Measurements from ENCODE around the gene SLC25A13. TPM values are rescaled to one million over a fixed set of nuclear protein-coding genes. Genes with fewer than 3 reads are reported as not detected.

SLC25A13 gene
- total RNA-seq, 1 donor from 2014 or later = 21.9 TPM

GRCh38 chr7:96253964-96254363, 67.9 kb downstream of the SLC25A13 start:
- H3K4me1 ChIP-seq (ENCODE audit: control insufficient read depth in 3 of 3, insufficient read depth in 3 of 3, low read length in 3 of 3) = peaks cover 3 to 11% (median 7%) of the 10 kb centered on the region in 3 donors
- H3K27me3 ChIP-seq (ENCODE audit: control insufficient read depth in 3 of 3, insufficient read depth in 3 of 3, low read length in 3 of 3) = no peaks in the 10 kb centered on the region
- H3K4me3 ChIP-seq (ENCODE audit: low read length in 3 of 3) = no peak overlapping the region
- no peak overlapping the region for H3K9ac ChIP-seq (ENCODE audit: low read depth in 1 of 3, low read length in 3 of 3)
- no peaks in the 10 kb centered on the region for H3K9me3 ChIP-seq (ENCODE audit: control insufficient read depth in 3 of 3, low read length in 3 of 3)
- no peak overlapping the region for H3K27ac ChIP-seq (ENCODE audit: low read depth, low read length)
- H3K36me3 ChIP-seq (ENCODE audit: control insufficient read depth in 3 of 3, insufficient read depth in 3 of 3, low read length in 3 of 3) = no peaks in the 10 kb centered on the region

- Histone ChIP-seq H3K9ac (ENCODE audit: low read depth in 1 of 3, low read length in 3 of 3) (no peak overlapping the region), H3K36me3 (ENCODE audit: control insufficient read depth in 3 of 3, insufficient read depth in 3 of 3, low read length in 3 of 3) (no peaks in the 10 kb centered on the region), H3K4me3 (ENCODE audit: low read length in 3 of 3) (no peak overlapping the region), H3K9me3 (ENCODE audit: control insufficient read depth in 3 of 3, low read length in 3 of 3) (no peaks in the 10 kb centered on the region), H3K27me3 (ENCODE audit: control insufficient read depth in 3 of 3, insufficient read depth in 3 of 3, low read length in 3 of 3) (no peaks in the 10 kb centered on the region), H3K27ac (ENCODE audit: low read depth, low read length) (no peak overlapping the region), H3K4me1 (ENCODE audit: control insufficient read depth in 3 of 3, insufficient read depth in 3 of 3, low read length in 3 of 3) (peaks cover 3 to 11% (median 7%) of the 10 kb centered on the region in 3 donors)
Observed at GRCh38 chr7:96253441-96253840, 68.5 kb downstream of the SLC25A13 start.

GRCh38 chr7:96250776-96251361, 71.0 kb downstream of the SLC25A13 start:
- no peaks in the 10 kb centered on the region for H3K9me3 ChIP-seq (ENCODE audit: control insufficient read depth in 3 of 3, low read length in 3 of 3)
- H3K9ac ChIP-seq (ENCODE audit: low read depth in 1 of 3, low read length in 3 of 3) = no peak overlapping the region
- no peak overlapping the region for H3K4me3 ChIP-seq (ENCODE audit: low read length in 3 of 3)
- H3K36me3 ChIP-seq (ENCODE audit: control insufficient read depth in 3 of 3, insufficient read depth in 3 of 3, low read length in 3 of 3) = no peaks in the 10 kb centered on the region
- peaks cover 3 to 11% (median 7%) of the 10 kb centered on the region in 3 donors for H3K4me1 ChIP-seq (ENCODE audit: control insufficient read depth in 3 of 3, insufficient read depth in 3 of 3, low read length in 3 of 3)
- H3K27me3 ChIP-seq (ENCODE audit: control insufficient read depth in 3 of 3, insufficient read depth in 3 of 3, low read length in 3 of 3) = no peaks in the 10 kb centered on the region
- H3K27ac ChIP-seq (ENCODE audit: low read depth, low read length) = no peak overlapping the region

GRCh38 chr7:96248405-96248804, 73.5 kb downstream of the SLC25A13 start:
- Histone ChIP-seq H3K9ac (ENCODE audit: low read depth in 1 of 3, low read length in 3 of 3) (no peak overlapping the region), H3K4me3 (ENCODE audit: low read length in 3 of 3) (no peak overlapping the region)

GRCh38 chr7:96246919-96247318, 75.0 kb downstream of the SLC25A13 start:
- H3K9me3 ChIP-seq (ENCODE audit: control insufficient read depth in 3 of 3, low read length in 3 of 3) = no peaks in the 10 kb centered on the region
- H3K27me3 ChIP-seq (ENCODE audit: control insufficient read depth in 3 of 3, insufficient read depth in 3 of 3, low read length in 3 of 3) = no peaks in the 10 kb centered on the region
- H3K4me3 ChIP-seq (ENCODE audit: low read length in 3 of 3) = no peak overlapping the region
- H3K4me1 ChIP-seq (ENCODE audit: control insufficient read depth in 3 of 3, insufficient read depth in 3 of 3, low read length in 3 of 3) = peaks cover 7 to 11% (median 9%) of the 10 kb centered on the region in 3 donors
- H3K27ac ChIP-seq (ENCODE audit: low read depth, low read length) = no peak overlapping the region
- no peaks in the 10 kb centered on the region for H3K36me3 ChIP-seq (ENCODE audit: control insufficient read depth in 3 of 3, insufficient read depth in 3 of 3, low read length in 3 of 3)
- H3K9ac ChIP-seq (ENCODE audit: low read depth in 1 of 3, low read length in 3 of 3) = no peak overlapping the region

More at GRCh38 chr7:96248405-96248804, 73.5 kb downstream of the SLC25A13 start:
- Histone ChIP-seq H3K27me3 (ENCODE audit: control insufficient read depth in 3 of 3, insufficient read depth in 3 of 3, low read length in 3 of 3) (no peaks in the 10 kb centered on the region), H3K9me3 (ENCODE audit: control insufficient read depth in 3 of 3, low read length in 3 of 3) (no peaks in the 10 kb centered on the region), H3K4me1 (ENCODE audit: control insufficient read depth in 3 of 3, insufficient read depth in 3 of 3, low read length in 3 of 3) (peaks cover 9 to 16% (median 14%) of the 10 kb centered on the region in 3 donors), H3K27ac (ENCODE audit: low read depth, low read length) (no peak overlapping the region), H3K36me3 (ENCODE audit: control insufficient read depth in 3 of 3, insufficient read depth in 3 of 3, low read length in 3 of 3) (no peaks in the 10 kb centered on the region)

GRCh38 chr7:96244992-96245292, 77.0 kb downstream of the SLC25A13 start:
- peaks cover 7 to 11% (median 9%) of the 10 kb centered on the region in 3 donors for H3K4me1 ChIP-seq (ENCODE audit: control insufficient read depth in 3 of 3, insufficient read depth in 3 of 3, low read length in 3 of 3)
- no peaks in the 10 kb centered on the region for H3K36me3 ChIP-seq (ENCODE audit: control insufficient read depth in 3 of 3, insufficient read depth in 3 of 3, low read length in 3 of 3)
- H3K4me3 ChIP-seq (ENCODE audit: low read length in 3 of 3) = no peak overlapping the region
- no peak overlapping the region for H3K9ac ChIP-seq (ENCODE audit: low read depth in 1 of 3, low read length in 3 of 3)
- H3K27me3 ChIP-seq (ENCODE audit: control insufficient read depth in 3 of 3, insufficient read depth in 3 of 3, low read length in 3 of 3) = no peaks in the 10 kb centered on the region
- no peaks in the 10 kb centered on the region for H3K9me3 ChIP-seq (ENCODE audit: control insufficient read depth in 3 of 3, low read length in 3 of 3)
- H3K27ac ChIP-seq (ENCODE audit: low read depth, low read length) = no peak overlapping the region

GRCh38 chr7:96244244-96244991, 77.5 kb downstream of the SLC25A13 start:
- no peaks in the 10 kb centered on the region for H3K9me3 ChIP-seq (ENCODE audit: control insufficient read depth in 3 of 3, low read length in 3 of 3)
- H3K9ac ChIP-seq (ENCODE audit: low read depth in 1 of 3, low read length in 3 of 3) = no peak overlapping the region
- H3K36me3 ChIP-seq (ENCODE audit: control insufficient read depth in 3 of 3, insufficient read depth in 3 of 3, low read length in 3 of 3) = no peaks in the 10 kb centered on the region
- H3K4me1 ChIP-seq (ENCODE audit: control insufficient read depth in 3 of 3, insufficient read depth in 3 of 3, low read length in 3 of 3) = peaks cover 7 to 11% (median 9%) of the 10 kb centered on the region in 3 donors
- no peak overlapping the region for H3K27ac ChIP-seq (ENCODE audit: low read depth, low read length)
- no peak overlapping the region for H3K4me3 ChIP-seq (ENCODE audit: low read length in 3 of 3)
- H3K27me3 ChIP-seq (ENCODE audit: control insufficient read depth in 3 of 3, insufficient read depth in 3 of 3, low read length in 3 of 3) = no peaks in the 10 kb centered on the region

GRCh38 chr7:96243241-96243640, 78.7 kb downstream of the SLC25A13 start:
- no peak overlapping the region for H3K4me3 ChIP-seq (ENCODE audit: low read length in 3 of 3)
- H3K27ac ChIP-seq (ENCODE audit: low read depth, low read length) = no peak overlapping the region
- H3K9ac ChIP-seq (ENCODE audit: low read depth in 1 of 3, low read length in 3 of 3) = no peak overlapping the region
- H3K4me1 ChIP-seq (ENCODE audit: control insufficient read depth in 3 of 3, insufficient read depth in 3 of 3, low read length in 3 of 3) = peaks cover 7 to 11% (median 9%) of the 10 kb centered on the region in 3 donors
- no peaks in the 10 kb centered on the region for H3K36me3 ChIP-seq (ENCODE audit: control insufficient read depth in 3 of 3, insufficient read depth in 3 of 3, low read length in 3 of 3)
- no peaks in the 10 kb centered on the region for H3K27me3 ChIP-seq (ENCODE audit: control insufficient read depth in 3 of 3, insufficient read depth in 3 of 3, low read length in 3 of 3)
- no peaks in the 10 kb centered on the region for H3K9me3 ChIP-seq (ENCODE audit: control insufficient read depth in 3 of 3, low read length in 3 of 3)

GRCh38 chr7:96241855-96242254, 80.0 kb downstream of the SLC25A13 start:
- no peaks in the 10 kb centered on the region for H3K9me3 ChIP-seq (ENCODE audit: control insufficient read depth in 3 of 3, low read length in 3 of 3)
- peaks cover 9 to 14% (median 12%) of the 10 kb centered on the region in 3 donors for H3K4me1 ChIP-seq (ENCODE audit: control insufficient read depth in 3 of 3, insufficient read depth in 3 of 3, low read length in 3 of 3)
- H3K27ac ChIP-seq (ENCODE audit: low read depth, low read length) = no peak overlapping the region
- H3K27me3 ChIP-seq (ENCODE audit: control insufficient read depth in 3 of 3, insufficient read depth in 3 of 3, low read length in 3 of 3) = no peaks in the 10 kb centered on the region
- no peaks in the 10 kb centered on the region for H3K36me3 ChIP-seq (ENCODE audit: control insufficient read depth in 3 of 3, insufficient read depth in 3 of 3, low read length in 3 of 3)
- no peak overlapping the region for H3K9ac ChIP-seq (ENCODE audit: low read depth in 1 of 3, low read length in 3 of 3)
- H3K4me3 ChIP-seq (ENCODE audit: low read length in 3 of 3) = no peak overlapping the region

- Histone ChIP-seq H3K9me3 (ENCODE audit: control insufficient read depth in 3 of 3, low read length in 3 of 3) (no peaks in the 10 kb centered on the region), H3K36me3 (ENCODE audit: control insufficient read depth in 3 of 3, insufficient read depth in 3 of 3, low read length in 3 of 3) (no peaks in the 10 kb centered on the region), H3K27me3 (ENCODE audit: control insufficient read depth in 3 of 3, insufficient read depth in 3 of 3, low read length in 3 of 3) (no peaks in the 10 kb centered on the region), H3K4me3 (ENCODE audit: low read length in 3 of 3) (no peak overlapping the region), H3K9ac (ENCODE audit: low read depth in 1 of 3, low read length in 3 of 3) (no peak overlapping the region), H3K27ac (ENCODE audit: low read depth, low read length) (no peak overlapping the region), H3K4me1 (ENCODE audit: control insufficient read depth in 3 of 3, insufficient read depth in 3 of 3, low read length in 3 of 3) (peaks cover 12 to 15% (median 14%) of the 10 kb centered on the region in 3 donors)
Observed at GRCh38 chr7:96238976-96239766, 82.7 kb downstream of the SLC25A13 start.

Data from skeletal muscle tissue (tissue), 4 donors.